GM12878 (cell line): ENCODE results near the gene NEK3. TPM values are rescaled to one million over a fixed set of nuclear protein-coding genes. Genes with fewer than 3 reads are reported as not detected.

Experiments
- ATAC-seq: fragments of 200-7000 bp; cut with Tn5 transposase; 3 replicates; pipeline ENCODE4 v1.9.1; 2020; ENCODE audit warnings: mild to moderate bottlenecking, moderate library complexity
- BruUV-seq: library from RNA; stranded (reverse); fragments of 400-500 nt; replicated peaks from 2 replicates; lab custom pipeline; 2021; lab: Mats Ljungman, UMichigan
- CTCF ChIA-PET: fragments of 300-600 bp; sonication (Branson Sonifier 250); formaldehyde crosslinking; extraction: SDS; loops from one replicate; lab custom pipeline; 2021; ENCODE audit warnings: inconsistent platforms; lab: Yijun Ruan, JAX
- POLR2A ChIA-PET: fragments of 350-600 bp; formaldehyde crosslinking; extraction: SDS; loops from one replicate; lab custom pipeline; 2021; ENCODE audit warnings: inconsistent platforms; lab: Charles Lee
- RAD21 ChIA-PET: fragments of 300-600 bp; sonication (Branson Sonifier 250); formaldehyde crosslinking; loops from one replicate; lab custom pipeline; 2023; ENCODE audit warnings: antibody characterized with exemption; ENCODE audit not compliant: unreplicated experiment; lab: Charles Lee
- SMC1A ChIA-PET: fragments of 300-600 bp; sonication (Branson Sonifier 250); formaldehyde crosslinking; loops from one replicate; lab custom pipeline; 2023; ENCODE audit not compliant: unreplicated experiment, uncharacterized antibody; lab: Charles Lee
- DNase-seq: peaks from one replicate; pipeline ENCODE4 v3.0.0-alpha.2; 2011; ENCODE audit warnings: low read depth, low spot score
- FAIRE-seq: peaks from 3 replicates; lab custom pipeline; 2011; peaks lifted over from hg19 to GRCh38; lab: Jason Lieb, UNC
- H2AFZ ChIP-seq: 2 replicates; pipeline ENCODE4 v1.6.0; 2011; ENCODE audit warnings: low read depth, low read length, control low read depth; ENCODE audit not compliant: control insufficient read depth
- H3K27ac ChIP-seq: 2 replicates; pipeline ENCODE4 v1.5.1; 2011; ENCODE audit warnings: control low read depth; ENCODE audit not compliant: control insufficient read depth, insufficient read depth
- H3K27me3 ChIP-seq, 2 experiments: replicated peaks in 1 of 2; 2 replicates each; pipeline versions ENCODE4 v1.6.0 to v1.6.1; 2011; ENCODE audit warnings: low read length in 1 of 2; ENCODE audit not compliant: control insufficient read depth in 2 of 2, insufficient read depth in 2 of 2
- H3K36me3 ChIP-seq, 2 experiments: 2 replicates each; pipeline ENCODE4 v1.5.1; 2011; ENCODE audit warnings: low read length in 1 of 2; ENCODE audit not compliant: control insufficient read depth in 2 of 2, insufficient read depth in 2 of 2
- H3K4me1 ChIP-seq: 2 replicates; pipeline ENCODE4 v1.6.1; 2011; ENCODE audit warnings: mild to moderate bottlenecking, low read length, moderate library complexity, mixed read lengths; ENCODE audit not compliant: control insufficient read depth, insufficient read depth
- H3K4me2 ChIP-seq: 2 replicates; pipeline ENCODE4 v1.6.0; 2011; ENCODE audit warnings: control low read depth; ENCODE audit not compliant: control insufficient read depth, insufficient read depth
- H3K4me3 ChIP-seq: fragments of 200-600 bp; sonication (generic); 2 replicates; pipeline ENCODE4 v1.5.1; 2016
- H3K79me2 ChIP-seq: 2 replicates; pipeline ENCODE4 v1.6.0; 2011; ENCODE audit warnings: low read length; ENCODE audit not compliant: control insufficient read depth, insufficient read depth
- H3K9ac ChIP-seq: 2 replicates; pipeline ENCODE4 v1.8.0; 2011; ENCODE audit warnings: low read length, control low read depth, mixed read lengths; ENCODE audit not compliant: control insufficient read depth, insufficient read depth
- H3K9me3 ChIP-seq: replicated peaks from 3 replicates; pipeline ENCODE4 v1.5.1; 2011; ENCODE audit warnings: mild to moderate bottlenecking, low read length; ENCODE audit not compliant: control insufficient read depth, insufficient read depth
- H4K20me1 ChIP-seq: 2 replicates; pipeline ENCODE4 v1.6.0; 2011; ENCODE audit not compliant: control insufficient read depth, insufficient read depth
- EP300 ChIP-seq, 2 experiments: fragments of 150-350 bp in 1 of 2; IDR thresholded peaks; 2 replicates each; pipeline ENCODE4 v1.6.1; 2011 to 2012; ENCODE audit warnings: low read depth in 2 of 2, low read length in 2 of 2, borderline replicate concordance in 1 of 2, improper control_type of control experiment in 1 of 2, inconsistent platforms in 1 of 2; ENCODE audit not compliant: control insufficient read depth in 1 of 2
- ETV6 ChIP-seq, 2 experiments: fragments of 450-650 bp in 1 of 2; IDR thresholded peaks in 1 of 2; conservative IDR thresholded peaks in 1 of 2; 2 replicates each; pipeline ENCODE4 v1.6.1; 2014; ENCODE audit warnings: antibody characterized with exemption in 1 of 2, borderline replicate concordance in 1 of 2, low read depth in 1 of 2, mild to moderate bottlenecking in 1 of 2, moderate library complexity in 1 of 2
- PAX5 ChIP-seq: IDR thresholded peaks from 2 replicates; pipeline ENCODE4 v1.6.1; 2011; ENCODE audit warnings: low read depth, low read length, borderline replicate concordance
- WGBS: methylation state at CpG from one replicate; pipeline ENCODE4 v1.1.6; 2016; ENCODE audit warnings: low lambda C conversion rate; ENCODE audit not compliant: insufficient replicate concordance, insufficient coverage; ENCODE audit errors: missing lambda C conversion rate; 5-methylcytosine and 5-hydroxymethylcytosine counted together
- in situ Hi-C: fragments of 300-500 bp; cut with MboI; formaldehyde crosslinking; loops from 9 replicates; pipeline ENCODE4 v1.14.3; 2018; ENCODE audit warnings: mixed read lengths
- intact Hi-C: fragments of 100-400 bp; cut with micrococcal nuclease; formaldehyde crosslinking; loops from one replicate; pipeline ENCODE4 v1.14.2; 2022; ENCODE audit not compliant: unreplicated experiment
- polyA plus RNA-seq, 11 experiments: library from polyadenylated mRNA; depleted of rRNA in 4 of 11; unstranded in 6 of 11; stranded (reverse) in 5 of 11; fragments of >200 nt; fragmentation: Nextera tagmentation in 4 of 11; fragmentation: Illumina TruSeq in 1 of 11; extraction: Ambion mirVana in 4 of 11; extraction: Trizol in 1 of 11; gene quantifications; 1 replicate in 1 of 11; 2 replicates in 10 of 11; pipeline versions ENCODE4 v1.2.1 to v1.2.3, GENCODE V29; 2011 to 2016; ENCODE audit warnings: inconsistent platforms in 2 of 11, missing spikeins in 2 of 11, low read depth in 1 of 11
- total RNA-seq, 4 experiments: library from RNA; depleted of rRNA in 3 of 4; stranded (reverse); fragments of >200 nt in 3 of 4; fragmentation: Illumina TruSeq in 1 of 4; extraction: Trizol in 1 of 4; gene quantifications; 2 replicates each; pipeline versions ENCODE4 v1.2.1 to v1.2.3, GENCODE V29; 2013 to 2021
- TF ChIP-seq, protein P1 (sequence below): fragments of 450-650 bp; IDR thresholded peaks from 2 replicates; pipeline ENCODE4 v1.6.1; 2017; ENCODE audit warnings: mild to moderate bottlenecking, low read depth, inconsistent platforms; ENCODE audit not compliant: poor library complexity, severe bottlenecking
- TF ChIP-seq, protein P2 (sequence below): fragments of 150-350 bp; IDR thresholded peaks from 2 replicates; pipeline ENCODE4 v1.6.1; 2014; ENCODE audit warnings: mild to moderate bottlenecking, low read depth, low read length

NEK3 gene
- total and polyA plus RNA-seq, 10 of the 15 experiments (the other 5 are each of a cell fraction or from before 2014, with no cell fraction given) = 2.9 to 9.3 (median 5.9) TPM

DNA sequence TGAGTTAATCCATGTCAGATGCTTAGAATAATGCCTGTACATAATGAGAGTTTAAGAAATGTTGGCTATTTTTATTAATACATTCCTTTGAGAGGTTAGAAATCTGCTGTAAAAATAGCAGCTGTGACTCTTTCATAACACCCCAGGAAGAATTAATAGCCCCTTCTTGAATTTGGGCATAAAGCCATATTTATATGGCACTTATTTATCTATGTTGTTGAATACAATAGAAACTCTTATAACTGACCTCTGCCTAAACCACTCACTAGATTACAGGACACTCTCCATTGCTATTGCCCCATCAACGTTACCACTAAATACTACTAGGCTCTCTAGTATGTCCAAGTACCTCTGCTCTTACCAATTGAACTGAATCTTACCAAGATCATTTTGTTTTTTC, 46.8 kb downstream of the NEK3 start (continued):
- no peak for TF ChIP-seq EP300 (IDR thresholded peaks at IDR 0.05; ENCODE audit: borderline replicate concordance in 1 of 2, control insufficient read depth in 1 of 2, low read depth in 2 of 2, low read length in 2 of 2)
- TF ChIP-seq, protein P1, sequence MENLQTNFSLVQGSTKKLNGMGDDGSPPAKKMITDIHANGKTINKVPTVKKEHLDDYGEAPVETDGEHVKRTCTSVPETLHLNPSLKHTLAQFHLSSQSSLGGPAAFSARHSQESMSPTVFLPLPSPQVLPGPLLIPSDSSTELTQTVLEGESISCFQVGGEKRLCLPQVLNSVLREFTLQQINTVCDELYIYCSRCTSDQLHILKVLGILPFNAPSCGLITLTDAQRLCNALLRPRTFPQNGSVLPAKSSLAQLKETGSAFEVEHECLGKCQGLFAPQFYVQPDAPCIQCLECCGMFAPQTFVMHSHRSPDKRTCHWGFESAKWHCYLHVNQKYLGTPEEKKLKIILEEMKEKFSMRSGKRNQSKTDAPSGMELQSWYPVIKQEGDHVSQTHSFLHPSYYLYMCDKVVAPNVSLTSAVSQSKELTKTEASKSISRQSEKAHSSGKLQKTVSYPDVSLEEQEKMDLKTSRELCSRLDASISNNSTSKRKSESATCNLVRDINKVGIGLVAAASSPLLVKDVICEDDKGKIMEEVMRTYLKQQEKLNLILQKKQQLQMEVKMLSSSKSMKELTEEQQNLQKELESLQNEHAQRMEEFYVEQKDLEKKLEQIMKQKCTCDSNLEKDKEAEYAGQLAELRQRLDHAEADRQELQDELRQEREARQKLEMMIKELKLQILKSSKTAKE = no peak
- TF ChIP-seq, all 136 proteins: peak for 0

DNA sequence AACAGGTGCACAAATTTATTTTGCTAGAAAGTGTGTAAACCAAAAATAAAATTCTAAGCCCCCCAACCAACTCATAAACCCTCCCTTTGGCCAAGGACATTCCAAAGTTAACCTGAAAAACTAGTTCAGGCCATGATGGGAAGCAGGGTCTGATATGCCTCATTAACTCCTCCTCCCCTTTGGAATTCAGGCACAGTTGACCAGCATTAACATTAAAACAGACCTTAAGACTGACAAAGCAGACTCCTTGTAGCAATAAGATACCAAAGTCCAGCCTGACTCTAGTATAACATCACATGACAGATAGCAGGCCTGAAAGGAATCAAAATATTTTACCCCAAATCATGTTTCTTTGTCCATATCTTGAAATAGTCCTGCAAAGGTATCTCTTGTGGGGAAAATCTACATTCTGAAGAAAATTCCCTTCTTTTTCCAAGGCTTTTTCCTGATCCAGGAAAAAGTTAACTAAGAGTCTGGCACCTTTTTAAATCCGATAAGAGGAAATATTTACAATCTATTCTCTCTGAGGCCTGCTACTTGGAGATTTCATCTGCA, 50.2 kb downstream of the NEK3 start:
- ATAC-seq (no peak), DNase-seq (no peak)
- Histone ChIP-seq H3K9me3 (no peaks in the 10 kb centered on the region), H3K4me3 (no peak overlapping the region), H3K27ac (no peak overlapping the region), H2AFZ (no peak overlapping the region), H3K4me1 (no peaks in the 10 kb centered on the region), H3K79me2 (no peaks in the 10 kb centered on the region), H3K9ac (no peak overlapping the region), H3K36me3 (no peaks in the 10 kb centered on the region), H4K20me1 (no peaks in the 10 kb centered on the region)
- TF ChIP-seq ETV6 (conservative IDR thresholded peaks at IDR 0.05 in 1 of 2, IDR thresholded peaks at IDR 0.05 in 1 of 2; ENCODE audit: borderline replicate concordance in 1 of 2, low read depth in 1 of 2) = no peak
- no peak for TF ChIP-seq PAX5
- TF ChIP-seq, protein P2, sequence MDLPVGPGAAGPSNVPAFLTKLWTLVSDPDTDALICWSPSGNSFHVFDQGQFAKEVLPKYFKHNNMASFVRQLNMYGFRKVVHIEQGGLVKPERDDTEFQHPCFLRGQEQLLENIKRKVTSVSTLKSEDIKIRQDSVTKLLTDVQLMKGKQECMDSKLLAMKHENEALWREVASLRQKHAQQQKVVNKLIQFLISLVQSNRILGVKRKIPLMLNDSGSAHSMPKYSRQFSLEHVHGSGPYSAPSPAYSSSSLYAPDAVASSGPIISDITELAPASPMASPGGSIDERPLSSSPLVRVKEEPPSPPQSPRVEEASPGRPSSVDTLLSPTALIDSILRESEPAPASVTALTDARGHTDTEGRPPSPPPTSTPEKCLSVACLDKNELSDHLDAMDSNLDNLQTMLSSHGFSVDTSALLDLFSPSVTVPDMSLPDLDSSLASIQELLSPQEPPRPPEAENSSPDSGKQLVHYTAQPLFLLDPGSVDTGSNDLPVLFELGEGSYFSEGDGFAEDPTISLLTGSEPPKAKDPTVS = no peak
- TF ChIP-seq, all 136 proteins: peak for 0
- in situ Hi-C loops (no loop called here), intact Hi-C loops (no loop called here)
- CTCF ChIA-PET = no interaction called here
- POLR2A ChIA-PET = no interaction called here
- no peak for FAIRE-seq
- SMC1A ChIA-PET = no interaction called here
- 60% methylated on average over 1 of the region's 1 CpG for WGBS
- Histone ChIP-seq H3K4me2 (no peak overlapping the region), H3K27me3 (no peaks in the 10 kb centered on the region)
- RAD21 ChIA-PET = interaction anchor here (1.1 kb wide), 1 partner anchor 8 kb away, joined by 3 read pairs; no protein-coding TSS in a partner anchor
- BruUV-seq = no TSS peak
